Activated naive CD8-positive, alpha-beta T cell treated with anti-CD3 and anti-CD28 coated beads, Interleukin-2, amount 10 ng/mL, durations not matched to agents 7 days and 5 days (primary cell): Measurements from ENCODE around the gene MAP3K19. TPM values are rescaled to one million over a fixed set of nuclear protein-coding genes. Genes with fewer than 3 reads are reported as not detected.

ENCODE experiments used
- ATAC-seq: fragments of 150-1000 bp; cut with Tn5 transposase; one replicate; pipeline ENCODE4 v1.10.0; 2021; ENCODE audit warnings: low read depth, moderate library complexity
- POLR2A ChIA-PET: fragments of 350-600 bp; sonication (Branson Sonifier 250); formaldehyde crosslinking; loops from one replicate; lab custom pipeline; 2021; ENCODE audit warnings: antibody characterized with exemption; lab: Charles Lee
- DNase-seq: peaks from one replicate; pipeline ENCODE4 v3.0.0; 2021
- H3K27ac Mint-ChIP-seq: one replicate; pipeline ENCODE4 v1.8.0; 2022; ENCODE audit warnings: mild to moderate bottlenecking, mixed read lengths
- H3K27me3 Mint-ChIP-seq: one replicate; pipeline ENCODE4 v1.8.0; 2022; ENCODE audit warnings: mild to moderate bottlenecking, moderate library complexity, mixed read lengths
- H3K36me3 Mint-ChIP-seq: one replicate; pipeline ENCODE4 v1.8.0; 2021; ENCODE audit warnings: mild to moderate bottlenecking, mixed read lengths
- H3K4me1 Mint-ChIP-seq: one replicate; pipeline ENCODE4 v1.8.0; 2021; ENCODE audit warnings: mixed read lengths
- H3K4me3 Mint-ChIP-seq: one replicate; pipeline ENCODE4 v1.8.0; 2022; ENCODE audit warnings: mild to moderate bottlenecking, moderate library complexity, mixed read lengths
- H3K9me3 Mint-ChIP-seq: one replicate; pipeline ENCODE4 v1.8.0; 2021; ENCODE audit warnings: mixed read lengths
- total RNA-seq, 2 experiments: library from RNA; stranded (reverse); gene quantifications; one replicate each; pipeline ENCODE4 v1.2.3, GENCODE V29; 2021

The MAP3K19 gene
- total RNA-seq, 2 experiments from 2014 or later: not detected

DNA sequence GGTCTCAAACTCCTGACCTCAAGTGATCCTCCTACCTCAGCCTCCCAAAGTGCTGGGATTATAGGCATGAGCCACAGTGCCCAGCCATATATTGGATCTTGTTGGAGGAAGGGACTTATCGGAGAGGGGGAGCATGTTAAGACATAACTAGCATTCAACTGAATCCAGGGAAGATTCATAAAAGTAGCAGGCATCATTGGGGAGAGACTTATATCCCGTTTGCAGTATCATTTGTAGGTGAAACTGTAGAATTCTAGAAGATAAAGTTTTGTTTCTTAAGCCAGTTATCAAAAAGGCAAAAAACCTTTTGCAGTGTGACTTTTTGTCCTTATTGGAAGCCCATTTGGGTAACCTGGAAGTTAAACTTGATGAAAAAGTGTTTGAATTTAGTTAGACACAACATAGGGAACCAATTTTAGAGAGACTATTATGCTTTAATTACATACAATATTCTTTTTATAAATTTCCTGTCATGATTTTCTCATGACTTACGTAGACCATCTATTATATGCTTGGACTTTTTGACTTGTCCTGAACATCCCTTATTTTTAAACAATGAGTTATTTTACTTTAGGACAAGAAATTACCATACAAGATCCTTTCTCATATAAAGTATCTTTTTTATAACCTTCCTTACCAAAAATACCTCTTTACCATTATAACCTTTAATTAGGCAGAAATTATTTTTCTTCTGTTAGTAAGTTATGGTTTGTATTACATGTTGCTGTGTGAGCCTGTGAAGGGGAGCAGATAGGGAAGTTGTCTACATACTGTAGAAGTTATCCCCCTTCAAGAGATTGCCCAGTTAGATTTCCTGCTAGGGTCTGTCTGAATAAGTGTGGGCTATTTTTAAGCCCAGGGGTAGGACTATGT lies 25.1 kb upstream of the MAP3K19 start:
- H3K36me3 Mint-ChIP-seq: peaks cover 58% of the 10 kb centered on the region
- no peaks in the 10 kb centered on the region for H3K27me3 Mint-ChIP-seq
- POLR2A ChIA-PET: no interaction called here
- peaks cover 24% of the 10 kb centered on the region for H3K9me3 Mint-ChIP-seq
- DNase-seq: no peak
- H3K4me1 Mint-ChIP-seq: no peaks in the 10 kb centered on the region
- H3K4me3 Mint-ChIP-seq: no peak overlapping the region
- ATAC-seq: no peak
- H3K27ac Mint-ChIP-seq: no peak overlapping the region

DNA sequence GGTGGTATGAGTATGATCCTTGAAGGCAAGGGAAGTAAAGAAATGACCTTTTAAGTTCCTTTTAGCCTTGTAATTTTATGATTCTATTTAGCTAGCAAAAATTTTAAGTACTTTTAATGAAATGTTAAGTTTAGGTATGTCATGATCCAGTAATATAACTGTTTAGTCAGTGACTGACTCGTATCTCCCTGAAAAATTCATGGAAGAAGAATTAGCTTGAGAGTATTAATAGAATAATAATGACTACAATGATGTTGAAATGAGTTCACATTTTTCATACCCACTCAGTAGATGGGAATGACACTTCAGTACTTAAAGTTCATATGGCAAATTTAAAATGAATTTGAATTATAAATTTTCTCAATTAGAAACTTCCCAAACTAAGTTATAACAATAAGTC lies 19.5 kb upstream of the MAP3K19 start:
- H3K4me1 Mint-ChIP-seq: peaks cover 6% of the 10 kb centered on the region
- no peak for ATAC-seq
- H3K4me3 Mint-ChIP-seq: no peak overlapping the region
- H3K27me3 Mint-ChIP-seq: no peaks in the 10 kb centered on the region
- no peak overlapping the region for H3K27ac Mint-ChIP-seq
- POLR2A ChIA-PET: no interaction called here
- no peak for DNase-seq
- peaks cover 25% of the 10 kb centered on the region for H3K9me3 Mint-ChIP-seq
- H3K36me3 Mint-ChIP-seq: peaks cover 70% of the 10 kb centered on the region

DNA sequence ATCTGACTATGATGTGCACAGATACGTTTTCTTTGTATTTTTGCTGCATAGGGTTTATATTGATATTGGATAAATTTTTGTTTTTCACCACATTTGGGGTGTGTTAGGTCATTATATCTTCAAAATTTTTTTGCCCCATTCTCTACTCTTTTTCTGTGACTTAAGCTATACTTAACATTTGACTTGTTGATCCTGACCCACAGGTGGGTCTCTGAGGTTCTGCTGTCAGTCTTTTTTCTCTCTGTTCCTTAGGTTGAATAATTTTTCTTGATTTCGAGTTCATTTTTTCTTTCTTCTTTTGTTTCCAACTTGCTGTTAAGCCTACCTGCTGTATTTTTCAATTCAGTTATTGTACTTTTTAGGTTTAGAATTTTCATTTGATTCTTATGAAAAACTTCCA lies 16.9 kb upstream of the MAP3K19 start:
- no peaks in the 10 kb centered on the region for H3K27me3 Mint-ChIP-seq
- H3K4me3 Mint-ChIP-seq: no peak overlapping the region
- POLR2A ChIA-PET: no interaction called here
- H3K27ac Mint-ChIP-seq: no peak overlapping the region
- ATAC-seq (no peak), DNase-seq (no peak)
- H3K9me3 Mint-ChIP-seq: peaks cover 15% of the 10 kb centered on the region
- H3K36me3 Mint-ChIP-seq: peaks cover 72% of the 10 kb centered on the region
- H3K4me1 Mint-ChIP-seq: peaks cover 7% of the 10 kb centered on the region

DNA sequence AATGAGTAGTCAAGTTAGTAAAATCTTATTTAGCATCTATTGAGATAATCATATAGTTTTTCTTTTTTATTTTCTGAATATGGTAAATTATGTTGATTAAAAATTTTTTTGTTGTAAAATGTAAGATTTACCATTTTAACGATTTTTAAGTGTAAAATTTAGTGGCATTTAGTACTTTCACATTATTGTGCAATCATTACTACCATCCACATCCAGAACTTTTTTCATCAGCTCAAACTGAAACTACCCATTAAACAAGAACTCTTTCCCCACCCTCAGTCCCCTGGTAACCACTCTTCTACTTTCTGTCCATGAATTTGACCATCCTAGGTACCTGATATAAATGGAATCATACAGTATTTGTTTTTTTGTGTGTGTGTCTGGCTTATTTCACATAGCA lies 16.0 kb upstream of the MAP3K19 start:
- Mint-ChIP-seq H3K27ac (no peak overlapping the region), H3K4me1 (peaks cover 9% of the 10 kb centered on the region), H3K27me3 (no peaks in the 10 kb centered on the region), H3K36me3 (peaks cover 71% of the 10 kb centered on the region), H3K9me3 (peaks cover 13% of the 10 kb centered on the region), H3K4me3 (no peak overlapping the region)
- DNase-seq (no peak), ATAC-seq (no peak)
- POLR2A ChIA-PET: no interaction called here

DNA sequence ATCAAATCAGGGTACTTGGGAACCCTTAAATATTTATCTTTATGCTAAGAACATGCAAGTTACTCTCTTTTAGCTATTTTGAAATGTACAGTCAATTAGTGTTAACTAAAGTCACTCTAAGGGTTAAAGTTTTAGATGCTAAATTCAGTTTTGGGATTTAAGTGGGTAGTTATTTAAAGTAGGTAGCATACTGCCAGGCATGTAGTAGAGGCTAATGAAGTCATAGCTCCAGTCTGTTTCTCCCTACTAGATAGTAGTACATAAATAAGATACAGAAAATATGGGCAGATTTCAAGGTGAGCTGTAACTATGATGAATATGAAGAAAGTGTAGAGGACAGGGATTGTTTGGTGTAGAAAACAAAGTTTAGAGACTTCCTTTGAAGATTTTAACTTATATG lies 12.3 kb upstream of the MAP3K19 start:
- Mint-ChIP-seq H3K4me3 (no peak overlapping the region), H3K9me3 (peaks cover 8% of the 10 kb centered on the region), H3K27me3 (no peaks in the 10 kb centered on the region), H3K36me3 (peaks cover 61% of the 10 kb centered on the region), H3K27ac (no peak overlapping the region), H3K4me1 (peaks cover 21% of the 10 kb centered on the region)
- ATAC-seq: no peak
- no peak for DNase-seq
- POLR2A ChIA-PET: no interaction called here

DNA sequence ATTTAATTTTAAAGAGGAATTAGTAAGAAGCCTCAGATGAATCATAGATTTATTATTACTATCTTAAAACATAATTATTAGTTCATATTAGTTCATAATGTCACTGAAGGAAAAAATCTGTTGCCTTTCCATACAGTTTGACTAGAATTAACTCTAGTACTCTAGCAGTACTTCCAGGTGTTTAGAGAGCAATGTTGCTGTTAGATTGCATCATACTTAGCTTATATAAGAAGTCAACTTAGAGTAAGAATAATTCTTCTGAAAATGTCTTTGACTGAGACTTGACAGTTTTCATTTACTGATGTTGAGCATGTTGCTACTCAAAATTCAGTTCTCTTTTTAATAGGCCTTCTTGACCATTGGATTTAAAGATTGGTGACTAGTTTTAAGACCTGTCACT lies 9.5 kb upstream of the MAP3K19 start:
- POLR2A ChIA-PET: interaction anchor here (0.8 kb wide), 2 partner anchors 53 to 474 kb away, joined by 4 to 8 read pairs; partner anchors contain the start of genes R3HDM1 and ZRANB3
- H3K36me3 Mint-ChIP-seq: peaks cover 39% of the 10 kb centered on the region
- peaks cover 32% of the 10 kb centered on the region for H3K4me1 Mint-ChIP-seq
- peak overlapping the region; percentile 4 for H3K4me3 Mint-ChIP-seq
- ATAC-seq: no peak
- H3K27ac Mint-ChIP-seq: no peak overlapping the region
- H3K9me3 Mint-ChIP-seq: no peaks in the 10 kb centered on the region
- DNase-seq: no peak
- no peaks in the 10 kb centered on the region for H3K27me3 Mint-ChIP-seq

DNA sequence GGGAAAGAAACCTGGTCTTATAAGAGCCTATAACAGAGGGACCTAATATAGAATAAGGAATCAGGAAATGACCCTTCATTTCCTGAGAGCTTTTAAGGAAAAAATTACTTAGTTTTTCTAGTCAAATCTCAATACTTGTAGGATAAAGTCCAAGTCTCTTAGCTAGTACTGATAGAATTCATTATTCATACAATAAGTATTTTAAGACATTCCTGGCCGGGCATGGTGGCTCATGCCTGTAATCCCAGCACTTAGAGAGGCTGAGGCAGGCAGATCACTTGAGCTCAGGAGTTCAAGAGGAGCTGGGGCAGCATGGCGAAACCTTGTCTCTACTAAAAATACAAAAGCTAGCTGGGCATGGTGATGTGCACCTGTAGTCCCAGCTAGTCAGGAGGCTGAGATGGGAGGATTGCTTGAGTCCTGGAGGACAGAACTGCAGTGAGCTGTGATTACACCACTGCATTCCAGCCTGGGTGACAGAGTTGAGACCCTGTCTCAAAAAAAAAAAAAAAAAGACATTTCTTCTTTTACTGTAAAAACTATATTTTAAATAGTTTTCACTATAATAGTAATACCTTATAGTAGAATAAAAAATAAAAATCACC lies 8.0 kb upstream of the MAP3K19 start:
- POLR2A ChIA-PET: no interaction called here
- no peak for DNase-seq
- Mint-ChIP-seq H3K4me3 (peak overlapping the region; percentile 76), H3K27me3 (no peaks in the 10 kb centered on the region), H3K9me3 (no peaks in the 10 kb centered on the region), H3K36me3 (peaks cover 29% of the 10 kb centered on the region), H3K4me1 (peaks cover 34% of the 10 kb centered on the region), H3K27ac (peak overlapping the region; percentile 75)
- ATAC-seq: no peak

DNA sequence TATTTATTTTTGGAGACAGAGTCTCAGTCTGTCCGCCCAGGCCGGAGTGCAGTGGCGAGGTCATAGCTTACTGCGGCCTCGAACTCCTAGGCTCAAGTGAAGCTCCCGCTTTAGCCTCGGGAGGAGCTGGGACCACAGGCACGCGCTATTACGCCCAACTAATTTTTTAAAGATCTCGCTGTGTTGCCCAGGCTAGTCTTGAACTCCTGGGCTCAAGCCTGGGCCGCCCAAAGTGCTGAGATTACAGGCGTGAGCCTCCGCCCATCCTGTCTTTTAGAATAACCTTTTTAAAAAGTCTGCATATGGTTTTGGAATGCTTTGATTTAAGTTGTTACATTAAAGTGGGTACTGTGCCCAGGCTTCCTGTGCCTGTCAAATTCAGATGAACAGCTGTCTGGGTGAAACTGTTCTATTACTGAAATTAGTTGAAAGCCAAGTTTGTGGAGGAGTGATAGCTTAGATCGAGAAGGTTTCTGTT lies 5.8 kb upstream of the MAP3K19 start:
- Mint-ChIP-seq H3K9me3 (no peaks in the 10 kb centered on the region), H3K27me3 (no peaks in the 10 kb centered on the region), H3K27ac (peak overlapping the region; percentile 99), H3K36me3 (peaks cover 15% of the 10 kb centered on the region), H3K4me1 (peaks cover 34% of the 10 kb centered on the region), H3K4me3 (peak overlapping the region; percentile 96)
- peak; percentile 59 for DNase-seq
- POLR2A ChIA-PET: interaction anchor here (1.3 to 2.6 kb wide), 2 partner anchors 13 to 478 kb away, joined by 3 to 17 read pairs; partner anchors contain the start of genes R3HDM1 and ZRANB3
- ATAC-seq: peak; percentile 8

DNA sequence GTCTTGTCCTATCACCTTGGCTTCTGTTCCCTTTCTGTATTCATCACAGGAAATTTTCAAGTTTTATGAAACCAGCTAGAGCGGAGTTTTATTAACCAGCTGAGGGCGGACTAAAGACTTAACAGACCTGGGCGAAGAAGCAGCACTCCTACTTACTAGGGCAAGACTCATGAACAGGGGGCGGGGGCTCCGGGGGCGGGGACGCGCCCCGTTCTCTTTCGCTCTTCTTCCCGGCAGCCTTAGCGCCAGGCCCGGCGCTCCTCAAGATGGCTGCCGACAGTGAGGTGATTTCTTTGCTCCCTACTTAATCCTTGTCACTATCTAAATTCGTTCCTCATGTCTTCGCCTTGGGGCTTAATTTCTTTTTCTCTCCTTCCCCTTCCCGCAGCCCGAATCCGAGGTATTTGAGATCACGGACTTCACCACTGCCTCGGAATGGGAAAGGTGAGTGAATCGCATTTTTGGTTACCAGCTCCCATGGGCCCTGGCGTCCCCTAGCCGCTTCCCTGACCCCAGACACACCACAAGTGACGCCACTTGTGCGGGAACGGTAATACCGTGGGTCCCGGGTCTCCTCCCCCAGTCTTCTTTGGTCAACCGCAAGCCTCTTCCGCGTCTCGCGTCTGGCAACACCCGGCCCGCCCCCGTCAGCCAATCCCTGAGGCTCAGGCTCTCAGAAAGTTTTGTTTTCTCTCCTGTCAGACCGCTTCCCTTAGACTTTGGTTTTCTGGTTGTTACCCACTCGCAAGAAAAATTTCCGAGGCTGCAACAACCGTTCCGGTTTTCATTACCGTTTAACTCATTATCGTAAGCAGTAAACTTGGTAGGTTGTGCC lies 5.0 kb upstream of the MAP3K19 start, which contains the start of gene RAB3GAP1:
RAB3GAP1 (plus strand) TSS at position 251 of the 835 bp plus-strand sequence; CDS start at position 267, 16 bp downstream.
- peaks cover 12% of the 10 kb centered on the region for H3K36me3 Mint-ChIP-seq
- ATAC-seq: peak; percentile 80
- peak within 1 kb of the TSS; percentile 99 for H3K27ac Mint-ChIP-seq
- POLR2A ChIA-PET: interaction anchor here (0.7 to 2.6 kb wide), 3 partner anchors 15 to 479 kb away, joined by 3 to 17 read pairs (median 4); partner anchors contain the start of genes R3HDM1 and ZRANB3
- peak; percentile 92 for DNase-seq
- peak within 1 kb of the TSS; percentile 96 for H3K4me3 Mint-ChIP-seq
- no peaks in the 10 kb centered on the region for H3K9me3 Mint-ChIP-seq
- H3K27me3 Mint-ChIP-seq: peaks cover 3% of the 10 kb centered on the region
- H3K4me1 Mint-ChIP-seq: peaks cover 34% of the 10 kb centered on the region

DNA sequence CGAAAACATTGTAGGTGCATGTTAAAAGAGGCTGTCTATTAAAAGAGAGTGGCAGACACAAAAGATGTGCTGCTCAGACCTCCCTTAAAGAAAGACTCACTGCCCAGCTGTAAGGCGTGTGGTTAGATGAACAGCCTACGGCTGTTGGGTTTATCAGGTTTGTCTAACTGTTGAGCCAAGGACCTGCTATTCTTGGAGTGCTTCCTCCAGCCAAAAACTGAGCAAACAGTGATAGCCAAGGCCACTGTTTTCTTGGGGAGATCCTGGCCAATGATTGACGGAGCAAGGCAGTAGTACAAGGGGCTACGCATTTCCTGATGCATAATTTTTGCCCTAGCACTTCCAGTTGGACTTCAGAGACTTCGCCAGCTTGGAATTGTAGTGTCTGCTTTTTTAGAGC lies 3.4 kb upstream of the MAP3K19 start:
- Mint-ChIP-seq H3K4me1 (peaks cover 30% of the 10 kb centered on the region), H3K9me3 (no peaks in the 10 kb centered on the region), H3K27ac (peak overlapping the region; percentile 78), H3K27me3 (peaks cover 3% of the 10 kb centered on the region), H3K4me3 (peak overlapping the region; percentile 69), H3K36me3 (peaks cover 6% of the 10 kb centered on the region)
- DNase-seq: no peak
- no peak for ATAC-seq
- POLR2A ChIA-PET: no interaction called here

DNA sequence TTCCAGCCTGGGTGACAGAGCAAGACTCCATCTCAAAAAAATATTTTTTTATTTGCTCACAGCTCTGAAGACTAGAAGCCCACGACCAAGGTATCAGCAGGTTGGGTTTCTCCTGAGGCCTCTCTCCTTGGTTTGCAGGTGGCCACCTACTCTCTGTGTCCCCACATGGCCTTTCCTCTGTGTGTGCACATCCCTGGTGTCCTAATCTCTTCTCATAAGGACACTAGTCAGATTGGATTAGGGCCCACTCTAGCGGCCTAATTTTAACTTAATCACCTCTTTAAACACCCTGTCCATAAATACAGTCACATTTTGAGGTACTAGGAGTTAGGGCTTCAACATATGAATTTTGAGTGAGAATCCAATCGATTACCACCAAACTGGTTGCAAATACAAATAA lies 2.9 kb upstream of the MAP3K19 start:
- Mint-ChIP-seq H3K27ac (no peak overlapping the region), H3K9me3 (no peaks in the 10 kb centered on the region), H3K27me3 (peaks cover 3% of the 10 kb centered on the region), H3K36me3 (peaks cover 4% of the 10 kb centered on the region), H3K4me1 (peaks cover 27% of the 10 kb centered on the region), H3K4me3 (peak overlapping the region; percentile 69)
- POLR2A ChIA-PET: no interaction called here
- ATAC-seq (no peak), DNase-seq (no peak)

DNA sequence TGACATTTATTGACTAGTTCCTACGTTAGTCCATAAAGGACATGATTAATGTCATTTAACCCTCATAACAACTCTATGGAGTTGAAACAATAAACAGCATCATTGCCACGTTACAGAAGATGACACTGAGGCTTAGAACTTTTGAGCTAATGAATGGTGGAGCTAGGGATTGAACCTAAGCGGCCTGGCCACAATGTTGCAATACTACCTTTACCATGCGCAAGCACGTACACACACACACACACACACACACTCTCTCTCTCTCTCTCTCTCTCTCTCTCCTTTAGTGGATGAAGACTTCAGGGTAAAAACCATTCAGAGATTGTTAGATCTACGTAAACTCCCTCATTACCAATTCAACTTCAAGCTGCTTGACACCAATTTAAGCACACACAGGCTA lies 875 bp upstream of the MAP3K19 start:
- ATAC-seq (no peak), DNase-seq (no peak)
- Mint-ChIP-seq H3K4me3 (no peak overlapping the region), H3K27me3 (peaks cover 6% of the 10 kb centered on the region), H3K36me3 (peaks cover 2% of the 10 kb centered on the region), H3K27ac (no peak overlapping the region), H3K9me3 (peaks cover under 1% of the 10 kb centered on the region), H3K4me1 (peaks cover 10% of the 10 kb centered on the region)
- POLR2A ChIA-PET: no interaction called here

DNA sequence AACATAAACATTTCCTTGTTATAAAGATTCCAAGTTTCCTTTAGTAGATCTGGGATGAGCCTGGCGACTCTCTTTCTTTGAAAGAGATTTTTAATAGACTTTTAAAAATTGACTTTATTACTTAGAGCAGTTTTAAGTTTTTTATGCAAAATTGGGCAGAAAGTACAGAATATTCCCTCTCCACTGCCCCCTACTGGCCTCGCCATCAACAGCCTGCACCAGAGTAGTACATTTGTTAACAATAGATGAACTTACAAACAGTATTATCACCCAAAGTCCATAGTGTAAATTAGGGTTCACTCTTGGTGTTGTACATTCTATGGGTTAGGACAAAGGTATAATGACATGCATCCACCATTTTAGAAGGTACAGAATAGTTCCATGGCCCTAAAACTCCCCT lies 3.9 kb downstream of the MAP3K19 start:
- Mint-ChIP-seq H3K36me3 (no peaks in the 10 kb centered on the region), H3K9me3 (peaks cover 4% of the 10 kb centered on the region), H3K27me3 (peaks cover 6% of the 10 kb centered on the region), H3K4me3 (no peak overlapping the region), H3K27ac (no peak overlapping the region), H3K4me1 (no peaks in the 10 kb centered on the region)
- DNase-seq: no peak
- POLR2A ChIA-PET: no interaction called here
- ATAC-seq: no peak
